DMS 273 (cell line): Measurements from ENCODE around the gene DDX3X.

ENCODE experiments used
- DNase-seq: peaks from one replicate; lab custom pipeline; 2025; ENCODE audit not compliant: unreplicated experiment; lab: John Stamatoyannopoulos, UW

DDX3X gene

DNA sequence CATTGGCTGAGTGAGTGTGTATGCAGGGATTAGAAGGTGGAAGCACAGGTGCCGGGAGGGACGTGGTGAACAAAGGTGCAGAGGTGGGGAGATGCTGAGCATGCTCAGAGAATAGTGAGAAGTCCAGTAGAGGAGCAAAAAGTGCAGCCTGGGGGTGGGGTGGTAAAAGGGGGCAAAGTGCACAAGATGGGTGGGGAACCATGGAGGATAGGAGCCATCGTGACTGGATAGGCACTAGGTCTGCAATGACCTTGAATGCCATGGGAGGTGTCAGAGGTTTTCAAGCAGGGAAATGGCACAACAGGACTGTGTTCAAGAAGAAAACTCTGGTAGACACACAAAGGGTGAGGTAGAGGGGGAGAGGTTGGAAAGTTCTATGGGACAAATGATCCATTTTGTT is 6.6 kb upstream of the DDX3X start:
- no peak for DNase-seq

DNA sequence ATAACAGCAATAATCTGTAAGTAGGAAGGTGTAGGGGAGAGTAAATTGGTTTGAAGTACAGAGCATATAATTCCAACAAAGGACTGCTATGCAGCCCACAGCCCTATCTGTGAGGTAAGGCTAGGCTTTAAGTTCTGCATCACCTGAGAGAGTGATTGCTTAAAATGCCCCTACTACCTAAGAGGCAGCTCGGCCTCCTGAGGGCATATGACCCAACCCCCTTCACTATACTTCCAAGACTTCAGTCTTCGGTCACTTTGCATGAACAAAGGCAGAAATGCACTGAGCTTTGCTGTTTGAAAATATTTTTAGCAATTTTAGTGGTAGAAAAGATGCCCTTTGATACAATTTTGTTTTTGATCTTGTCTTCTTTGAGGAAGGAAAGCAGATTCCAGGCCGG is 4.9 kb upstream of the DDX3X start:
- DNase-seq, result no peak

DNA sequence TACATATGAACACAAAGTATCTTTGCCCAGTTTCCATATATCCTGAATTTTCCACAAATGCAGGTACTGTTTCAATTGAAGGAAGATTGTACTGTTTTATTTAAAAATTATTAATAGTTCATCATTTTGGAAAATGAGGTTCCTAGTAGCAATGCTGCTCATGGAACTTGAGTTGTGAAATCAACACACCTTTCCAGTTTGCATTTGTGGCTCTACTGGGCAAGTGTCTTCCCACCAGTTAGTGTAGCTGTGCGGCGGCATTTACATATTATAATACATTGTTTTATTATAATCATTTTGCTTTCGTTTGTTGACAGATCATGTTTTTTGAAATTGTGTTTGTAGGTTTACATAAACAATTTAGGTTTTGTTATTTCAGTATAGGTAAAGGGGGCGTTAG is 2.0 kb upstream of the DDX3X start:
- no peak for DNase-seq

DNA sequence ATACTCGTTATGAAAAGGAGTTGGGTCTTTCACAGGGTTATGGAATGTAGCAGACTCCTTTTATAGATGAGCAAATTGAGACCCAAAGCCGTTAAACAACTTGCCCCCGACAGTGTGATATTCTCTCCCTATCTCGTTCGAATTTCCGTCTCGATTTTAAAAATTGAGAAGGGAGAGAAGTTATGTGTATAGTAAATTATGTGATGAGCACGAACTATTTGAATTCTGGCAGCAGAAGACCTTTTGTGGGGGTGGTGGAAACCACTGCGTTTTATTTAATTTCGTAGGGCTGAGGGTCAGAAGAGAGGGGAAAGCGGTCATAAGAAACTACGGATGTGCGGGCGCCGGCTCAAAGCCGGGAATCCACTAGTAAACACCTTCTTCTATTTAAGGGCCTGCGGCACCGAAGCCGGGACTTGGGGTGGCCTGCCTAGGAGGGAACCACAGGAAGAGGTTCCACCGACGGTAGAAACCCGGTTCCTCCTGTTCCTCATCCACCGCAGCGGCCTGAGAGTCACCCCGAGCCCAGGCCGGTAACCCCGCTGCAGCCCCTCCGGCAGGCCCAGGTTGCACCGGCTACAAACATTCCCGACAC is 1.5 kb upstream of the DDX3X start:
- DNase-seq, result peak; percentile 69

DNA sequence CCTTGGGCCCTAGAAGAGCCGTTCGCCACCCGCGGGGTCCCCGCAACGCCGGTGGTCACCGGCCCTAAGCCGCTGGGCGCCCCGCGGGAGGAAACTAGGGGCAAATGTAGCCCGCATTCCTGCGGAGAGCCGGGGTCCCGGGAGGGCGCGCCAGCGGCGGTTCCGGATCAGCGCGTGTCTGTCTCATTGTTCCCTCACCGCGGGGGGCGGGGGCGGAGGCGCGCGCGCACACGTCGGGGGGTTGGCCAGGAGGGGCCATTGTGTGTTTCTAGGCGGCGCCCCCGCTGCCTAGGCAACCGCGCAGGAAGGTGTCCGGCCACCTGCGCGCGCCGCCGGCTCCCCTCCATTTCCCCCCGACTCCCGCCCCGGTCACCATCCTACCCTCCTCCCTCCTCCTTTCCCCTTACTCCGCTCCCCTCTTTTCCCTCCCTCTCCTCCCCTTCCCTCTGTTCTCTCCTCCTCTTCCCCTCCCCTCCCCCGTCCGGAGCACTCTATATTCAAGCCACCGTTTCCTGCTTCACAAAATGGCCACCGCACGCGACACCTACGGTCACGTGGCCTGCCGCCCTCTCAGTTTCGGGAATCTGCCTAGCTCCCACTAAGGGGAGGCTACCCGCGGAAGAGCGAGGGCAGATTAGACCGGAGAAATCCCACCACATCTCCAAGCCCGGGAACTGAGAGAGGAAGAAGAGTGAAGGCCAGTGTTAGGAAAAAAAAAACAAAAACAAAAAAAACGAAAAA is 789 bp upstream of the DDX3X start:
- DNase-seq, result peak; percentile 98

DNA sequence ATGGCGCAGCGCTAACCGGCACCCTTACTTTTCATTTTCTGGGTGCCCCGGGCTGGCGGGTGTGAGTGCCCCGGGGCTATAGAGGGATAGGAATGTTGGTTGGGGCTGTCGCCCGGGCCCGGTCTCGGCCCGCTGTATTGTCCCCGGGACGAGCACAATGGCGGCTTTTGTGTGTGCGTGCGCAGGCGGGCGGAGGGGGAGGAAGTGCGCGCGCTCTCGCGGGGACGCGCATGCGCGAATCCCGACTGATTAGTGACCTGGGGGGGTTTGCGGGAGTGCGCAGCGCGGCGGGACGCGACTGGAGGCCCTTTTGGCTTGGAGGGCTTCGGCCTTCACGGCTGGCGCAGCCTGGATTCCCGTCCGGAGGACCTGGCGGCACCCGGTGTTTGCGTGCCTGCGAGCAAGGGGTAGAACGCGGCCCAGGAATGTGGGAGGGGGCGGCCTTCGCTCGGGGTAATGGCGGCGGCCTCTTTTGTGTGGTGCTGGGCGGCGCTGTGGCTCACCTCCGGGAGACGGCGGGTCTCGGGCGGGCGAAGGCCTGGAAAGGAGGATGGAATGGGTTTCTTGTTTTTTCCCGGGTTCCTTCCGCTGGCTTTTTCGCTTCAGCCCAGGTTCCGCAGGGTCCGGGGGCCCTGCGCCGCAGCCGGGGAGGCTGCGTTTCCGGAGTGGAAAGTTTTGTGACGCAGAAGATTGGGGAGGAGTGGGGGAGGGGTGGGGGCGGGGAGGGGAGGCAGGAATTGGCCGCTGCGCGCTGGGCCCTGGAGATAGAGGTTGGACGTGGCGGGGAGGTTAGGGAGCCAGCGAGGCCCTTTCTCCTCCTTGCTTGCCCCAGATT is 618 bp downstream of the DDX3X start:
- peak; percentile 96 for DNase-seq

DNA sequence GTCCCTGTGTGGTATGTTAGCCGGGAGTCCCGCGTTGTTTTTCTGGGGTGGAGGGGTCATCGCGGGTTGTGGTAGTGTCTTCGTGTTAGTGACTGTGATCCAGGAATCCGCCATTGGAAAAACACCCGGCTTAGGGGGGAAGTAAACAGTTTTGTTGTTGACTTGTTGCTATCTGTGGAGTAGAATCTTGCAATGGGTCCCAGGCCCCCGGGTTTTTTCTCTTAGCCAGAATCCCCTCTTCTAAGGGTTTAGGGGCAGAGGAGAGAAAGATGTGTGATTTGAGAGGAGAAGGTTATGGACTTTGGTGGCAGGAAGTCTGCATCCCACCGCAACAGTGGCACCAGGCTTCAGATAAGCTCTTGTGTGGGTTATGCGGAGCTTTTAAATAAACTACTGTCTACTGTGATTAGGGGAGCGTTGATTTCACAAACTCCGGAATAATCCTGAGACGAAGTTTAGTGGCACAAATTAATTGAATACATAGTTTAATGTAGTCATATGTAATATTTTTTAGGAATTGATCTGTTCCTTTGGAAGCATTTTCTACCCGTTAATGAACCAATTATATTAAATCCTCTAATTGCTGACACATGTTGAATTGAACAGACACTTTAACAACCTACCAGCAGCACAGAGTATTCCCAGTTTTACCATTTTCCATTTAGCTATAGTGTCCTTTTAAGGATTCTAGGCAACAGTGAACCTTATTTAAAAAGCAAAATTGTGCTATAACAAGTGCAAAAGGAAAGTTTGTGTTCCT is 1.4 kb downstream of the DDX3X start:
- peak; percentile 58 for DNase-seq

DNA sequence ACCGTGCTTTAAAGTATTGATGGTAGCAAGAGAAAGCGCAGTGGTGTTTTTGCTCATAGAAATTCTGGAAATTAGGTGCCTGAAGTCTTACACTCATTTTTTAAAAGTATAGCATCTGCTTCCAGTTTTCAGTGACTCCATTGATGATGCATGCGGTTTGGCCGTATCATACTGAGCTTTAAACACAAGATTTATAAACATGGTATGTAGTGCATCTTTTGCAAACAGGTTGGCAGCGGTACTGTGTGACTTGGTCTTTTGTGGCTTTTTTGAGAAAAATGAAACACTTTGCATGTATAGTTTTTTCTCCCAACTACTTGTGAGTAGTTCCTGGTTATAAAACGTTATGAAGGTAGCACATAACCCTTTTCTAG is 2.0 kb downstream of the DDX3X start:
- no peak for DNase-seq

DNA sequence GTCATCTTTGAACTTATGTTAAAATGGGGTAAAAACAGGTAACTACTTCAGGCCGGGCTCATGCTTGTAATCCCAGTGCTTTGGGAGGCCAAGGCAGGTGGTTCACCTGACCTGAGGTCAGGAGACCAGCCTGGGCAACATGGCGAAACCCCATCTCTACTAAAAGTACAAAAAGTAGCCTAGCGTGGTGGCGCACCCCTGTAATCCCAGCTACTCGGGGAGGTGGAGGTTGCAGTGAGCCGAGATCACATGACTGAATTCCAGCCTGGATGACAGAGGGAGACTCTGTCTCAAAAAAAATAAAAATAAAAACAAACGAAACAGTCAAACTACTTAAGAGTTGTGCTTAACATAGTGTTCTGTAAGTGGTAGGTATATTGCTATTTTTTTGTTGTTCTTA is 2.5 kb downstream of the DDX3X start:
- DNase-seq, result no peak

DNA sequence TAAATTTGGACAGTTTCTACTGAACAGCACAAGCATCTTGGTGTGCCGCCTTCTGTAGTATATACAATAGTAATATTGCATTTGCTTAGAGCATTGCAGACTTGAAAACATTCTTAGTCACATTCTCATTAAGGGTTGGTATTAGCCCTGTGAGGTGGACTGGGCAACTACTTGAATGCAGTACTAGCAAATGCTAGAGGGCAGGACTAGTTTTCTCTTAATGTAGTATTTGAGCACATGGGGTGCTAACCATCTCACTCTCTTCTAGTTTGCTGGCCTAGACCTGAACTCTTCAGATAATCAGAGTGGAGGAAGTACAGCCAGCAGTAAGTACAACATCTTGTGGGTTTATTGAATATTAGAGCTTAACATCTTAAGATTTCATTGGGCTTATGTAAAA is 3.2 kb downstream of the DDX3X start:
- no peak for DNase-seq

DNA sequence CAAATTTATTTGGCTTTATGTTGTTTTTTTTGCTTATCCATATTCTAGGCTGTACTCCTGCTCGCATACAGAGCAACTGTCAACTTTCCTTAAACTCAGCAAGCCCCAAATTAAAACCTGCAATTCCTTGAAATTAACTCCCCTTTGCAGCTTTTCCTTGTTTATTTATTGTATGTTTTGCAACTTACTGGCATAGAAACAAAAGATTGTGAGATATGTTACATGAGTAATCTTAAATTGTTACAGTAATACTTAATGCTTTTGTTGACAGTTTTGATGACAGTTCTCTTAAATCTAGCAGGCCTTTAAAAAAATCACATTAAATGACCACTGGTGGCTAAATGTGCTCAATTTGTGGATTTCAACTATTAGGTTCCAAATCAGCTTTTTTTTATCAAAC is 4.5 kb downstream of the DDX3X start:
- no peak for DNase-seq

DNA sequence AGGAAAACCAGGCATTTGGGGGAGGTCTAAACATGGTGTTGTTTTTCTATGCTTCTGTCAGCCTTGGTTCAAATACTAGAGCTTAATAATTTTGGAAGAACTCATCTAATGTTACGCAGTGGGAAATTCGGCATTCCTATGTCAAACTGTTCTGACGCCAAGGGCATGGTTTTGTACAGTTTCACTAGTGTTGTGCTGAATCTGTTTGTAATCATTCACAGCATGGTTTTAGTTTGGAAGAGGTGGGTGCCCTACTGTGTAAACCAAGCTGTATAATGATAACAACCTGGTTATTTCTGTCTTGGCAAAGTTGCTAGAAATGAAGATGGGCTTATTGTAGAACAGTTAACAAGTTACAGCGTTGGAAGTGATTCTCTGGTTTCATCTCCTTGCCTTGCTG is 5.2 kb downstream of the DDX3X start:
- DNase-seq, result no peak

DNA sequence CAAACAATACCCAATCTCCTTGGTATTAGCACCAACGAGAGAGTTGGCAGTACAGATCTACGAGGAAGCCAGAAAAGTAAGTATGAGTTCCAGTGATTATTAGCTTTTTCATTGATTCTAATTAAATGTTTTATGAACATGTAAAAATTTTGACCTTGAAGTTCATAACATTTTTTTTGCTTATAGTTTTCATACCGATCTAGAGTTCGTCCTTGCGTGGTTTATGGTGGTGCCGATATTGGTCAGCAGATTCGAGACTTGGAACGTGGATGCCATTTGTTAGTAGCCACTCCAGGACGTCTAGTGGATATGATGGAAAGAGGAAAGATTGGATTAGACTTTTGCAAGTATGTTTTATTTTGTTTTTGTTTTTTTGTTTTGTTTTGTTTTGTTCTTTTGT is 10.1 kb downstream of the DDX3X start:
- DNase-seq, result no peak

DNA sequence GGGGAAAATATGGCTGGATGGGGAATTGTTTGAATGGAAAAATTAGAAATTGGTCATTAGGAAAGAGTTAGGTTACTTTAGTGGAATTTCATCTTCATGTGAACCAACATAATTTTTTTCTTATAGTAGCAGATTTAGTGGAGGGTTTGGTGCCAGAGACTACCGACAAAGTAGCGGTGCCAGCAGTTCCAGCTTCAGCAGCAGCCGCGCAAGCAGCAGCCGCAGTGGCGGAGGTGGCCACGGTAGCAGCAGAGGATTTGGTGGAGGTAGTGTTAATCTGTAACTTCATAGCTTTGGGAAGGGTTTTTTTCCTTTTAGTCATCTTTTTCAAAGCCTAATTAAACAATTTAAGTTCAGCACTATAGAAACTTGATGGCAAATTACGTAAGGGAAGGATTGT is 13.2 kb downstream of the DDX3X start:
- no peak for DNase-seq

DNA sequence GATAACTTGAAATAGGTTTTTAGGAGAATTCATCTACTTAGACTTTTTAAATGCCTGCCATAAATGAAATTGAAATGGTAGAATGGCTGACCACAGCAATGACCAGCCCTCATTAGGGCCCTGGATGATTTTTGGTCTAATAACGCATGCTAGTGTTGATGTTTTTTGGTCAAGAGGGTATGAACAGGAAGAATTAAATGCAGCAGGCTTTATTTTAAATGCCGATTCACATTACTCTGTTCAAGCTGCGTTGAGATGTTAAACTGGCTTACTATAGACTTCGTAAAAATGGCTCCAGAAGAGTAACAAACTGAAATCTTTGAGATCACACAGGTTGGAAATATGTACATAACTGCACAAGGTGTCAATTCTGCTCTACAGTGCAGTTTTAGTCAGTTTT is 14.6 kb downstream of the DDX3X start:
- no peak for DNase-seq

DNA sequence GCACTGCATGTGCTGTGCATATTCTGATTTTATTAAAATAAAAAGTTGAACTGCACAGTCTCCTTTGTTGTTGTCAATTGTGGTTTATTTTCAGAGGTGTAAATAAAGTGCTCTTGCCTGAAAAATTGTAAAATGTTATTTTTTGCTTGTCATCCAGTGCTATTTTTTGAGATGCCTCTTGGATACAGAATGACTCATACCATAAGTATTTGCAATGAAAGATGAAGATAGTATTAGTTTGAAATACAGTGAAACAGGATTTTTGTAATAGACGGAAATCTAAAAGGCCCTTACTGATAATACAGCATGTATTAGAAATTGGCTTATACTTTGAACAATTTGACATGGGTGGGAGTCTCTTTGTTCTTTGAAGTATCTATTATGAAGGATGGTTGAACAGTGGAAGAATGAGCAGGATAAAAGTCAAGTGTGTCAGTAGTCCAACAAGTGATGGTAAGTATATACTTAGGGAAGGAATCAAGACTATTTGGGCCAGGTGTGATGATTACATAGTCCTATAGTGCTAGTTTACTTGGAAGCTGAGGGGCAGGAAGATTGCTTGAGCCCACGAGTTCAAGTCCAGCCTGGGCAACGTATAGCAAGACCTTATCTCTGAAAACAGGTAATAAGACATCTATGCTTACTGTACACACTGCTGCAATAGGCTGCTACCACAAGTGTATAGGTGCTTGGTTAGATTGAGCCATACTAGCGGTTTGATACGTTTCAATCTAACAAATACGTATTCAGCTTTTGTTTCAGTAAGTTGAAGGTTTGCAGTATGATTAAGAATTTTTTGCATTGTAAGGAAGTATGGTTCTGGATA is 16.4 kb downstream of the DDX3X start:
- peak; percentile 62 for DNase-seq

DNA sequence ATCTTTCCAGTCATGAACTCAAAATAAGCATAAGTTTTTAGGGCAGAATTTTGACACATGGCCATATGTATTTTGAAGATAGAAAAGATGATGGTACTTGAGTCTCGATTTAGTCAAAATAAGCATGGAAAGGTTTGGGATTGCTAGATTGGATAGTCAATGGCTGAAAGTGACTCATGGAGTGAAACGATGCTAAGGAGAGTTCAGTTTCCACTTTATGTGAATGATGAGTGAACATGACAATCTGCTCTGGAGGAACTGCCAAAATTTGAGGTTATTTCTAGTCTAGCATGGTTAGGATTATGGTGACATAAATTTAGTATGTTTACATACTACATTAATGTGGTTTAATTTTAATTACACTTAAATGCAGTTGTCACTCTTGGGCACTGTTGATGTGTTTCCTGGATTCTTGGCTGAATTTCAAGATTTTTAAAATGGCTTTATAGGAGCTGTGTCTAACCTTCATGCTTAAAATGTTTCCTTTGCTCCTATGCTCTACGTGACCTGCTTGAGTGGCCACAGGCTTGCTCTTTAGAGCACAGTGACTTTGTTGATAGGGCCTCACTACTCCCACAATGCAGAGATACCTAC is 17.1 kb downstream of the DDX3X start:
- peak; percentile 67 for DNase-seq

DNA sequence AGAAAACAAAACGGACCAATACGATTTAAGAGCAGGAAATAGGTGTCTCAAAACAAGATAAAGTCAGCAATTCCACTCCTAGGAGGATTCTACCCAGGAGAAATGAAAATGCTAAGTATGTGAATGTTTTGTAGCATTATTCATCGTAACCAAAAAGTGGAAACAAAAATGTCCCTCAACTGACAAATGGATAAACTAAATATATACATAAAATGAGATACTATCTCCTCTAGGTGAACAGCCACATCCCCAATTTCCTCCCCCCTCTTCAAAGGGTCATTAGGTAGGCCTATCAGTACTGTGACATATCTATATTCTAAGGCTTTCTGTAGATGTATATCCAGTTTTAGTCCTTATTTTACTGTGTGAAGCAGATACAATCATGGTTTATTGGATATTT is 18.0 kb downstream of the DDX3X start:
- DNase-seq, result peak; percentile 41

DNA sequence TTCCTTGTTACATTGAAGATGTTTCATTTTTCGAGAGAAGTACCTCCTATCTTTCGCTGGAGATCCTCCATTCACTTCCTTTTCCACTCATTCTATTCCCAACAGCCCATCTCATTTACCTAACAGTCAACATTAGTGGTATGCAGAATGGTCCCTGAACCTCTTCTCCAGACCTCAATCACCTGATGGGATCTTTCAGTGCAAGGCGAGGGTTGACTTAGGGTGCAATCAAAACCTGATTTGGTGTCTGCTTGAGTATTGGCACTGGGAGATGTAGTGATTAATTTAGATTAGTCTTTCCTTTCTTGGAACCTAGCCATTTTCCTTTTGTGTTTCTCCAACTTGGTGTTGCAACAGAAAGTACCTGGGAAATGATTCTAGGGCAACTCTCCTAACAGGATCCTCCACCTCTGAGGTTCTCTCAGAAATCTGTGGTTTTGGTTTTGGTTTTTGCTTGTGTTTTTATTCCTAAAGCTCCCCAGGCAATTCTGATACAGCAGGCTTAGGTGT is 18.4 kb downstream of the DDX3X start:
- peak; percentile 44 for DNase-seq

DNA sequence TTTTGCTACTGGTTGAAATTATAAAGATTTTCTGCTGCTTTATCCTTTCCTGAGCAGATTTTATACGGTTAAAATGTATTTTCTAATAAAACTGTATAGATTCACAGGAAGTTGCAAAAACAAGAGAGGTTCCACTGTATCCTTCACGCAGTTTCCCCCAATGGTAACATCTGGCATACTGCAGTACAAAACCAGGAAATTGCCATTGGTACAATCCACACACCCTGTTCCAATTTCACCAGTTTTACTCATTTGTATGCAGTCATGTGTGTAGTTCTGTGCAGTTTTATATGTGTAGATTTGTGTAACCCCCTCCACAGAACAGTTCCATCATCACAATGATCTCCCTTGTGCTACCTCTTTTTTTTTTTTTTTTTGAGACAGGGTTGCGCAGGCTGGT is 20.0 kb downstream of the DDX3X start:
- no peak for DNase-seq
